DND-41 (cell line): Measurements from ENCODE around the gene UTF1.

ENCODE experiments used
- ATAC-seq: fragments of 200-7000 bp; cut with Tn5 transposase; 3 replicates; pipeline ENCODE4 v1.9.1; 2021; ENCODE audit warnings: low read depth; ENCODE audit not compliant: insufficient read depth
- DNase-seq: peaks from one replicate; pipeline ENCODE4 v3.0.0-alpha.2; 2020
- H2AFZ ChIP-seq: 2 replicates; pipeline ENCODE4 v1.6.0; 2012; ENCODE audit warnings: low read depth, low read length
- H3K27ac ChIP-seq: 2 replicates; pipeline ENCODE4 v1.5.1; 2012; ENCODE audit warnings: low read length, inconsistent platforms
- H3K27me3 ChIP-seq: fragments of 200-600 bp; sonication (generic); 2 replicates; pipeline ENCODE4 v1.6.0; 2012; ENCODE audit warnings: low read length, mild to moderate bottlenecking, inconsistent platforms; ENCODE audit not compliant: insufficient read depth, poor library complexity
- H3K36me3 ChIP-seq: 2 replicates; pipeline ENCODE4 v1.5.1; 2012; ENCODE audit warnings: low read length, inconsistent platforms; ENCODE audit not compliant: insufficient read depth
- H3K4me1 ChIP-seq: 2 replicates; pipeline ENCODE4 v1.5.1; 2012; ENCODE audit warnings: mild to moderate bottlenecking, low read length; ENCODE audit not compliant: insufficient read depth
- H3K4me2 ChIP-seq: 2 replicates; pipeline ENCODE4 v1.6.0; 2012; ENCODE audit warnings: mild to moderate bottlenecking, moderate library complexity, low read length, inconsistent platforms; ENCODE audit not compliant: insufficient read depth
- H3K4me3 ChIP-seq, 2 experiments: fragments of 200-600 bp in 1 of 2; shearing (Covaris generic) in 1 of 2; 2 replicates each; pipeline ENCODE4 v1.5.1; 2012 to 2016; ENCODE audit warnings: inconsistent platforms in 2 of 2, low read length in 2 of 2, mild to moderate bottlenecking in 2 of 2, low read depth in 1 of 2, moderate library complexity in 1 of 2
- H3K79me2 ChIP-seq: 2 replicates; pipeline ENCODE4 v1.6.0; 2012; ENCODE audit warnings: low read length, inconsistent platforms; ENCODE audit not compliant: insufficient read depth
- H3K9ac ChIP-seq: 2 replicates; pipeline ENCODE4 v1.6.0; 2012; ENCODE audit warnings: low read depth, mild to moderate bottlenecking, inconsistent platforms, low read length, moderate library complexity
- H3K9me3 ChIP-seq: 2 replicates; pipeline ENCODE4 v1.5.1; 2012; ENCODE audit warnings: low read length, moderate library complexity, mild to moderate bottlenecking, inconsistent platforms; ENCODE audit not compliant: insufficient read depth, severe bottlenecking
- H4K20me1 ChIP-seq: 2 replicates; pipeline ENCODE4 v1.6.0; 2012; ENCODE audit warnings: low read length; ENCODE audit not compliant: insufficient read depth
- CTCF ChIP-seq: IDR thresholded peaks from 2 replicates; pipeline ENCODE4 v1.5.1; 2012; ENCODE audit warnings: borderline replicate concordance, low read length, moderate library complexity, mild to moderate bottlenecking; ENCODE audit not compliant: poor library complexity, severe bottlenecking; ENCODE audit errors: extremely low read depth
- EZH2 ChIP-seq: IDR thresholded peaks from 3 replicates; pipeline ENCODE4 v1.6.1; 2012; ENCODE audit warnings: borderline replicate concordance, low read depth, mild to moderate bottlenecking, moderate library complexity, low read length, inconsistent platforms; ENCODE audit not compliant: severe bottlenecking

Gene UTF1

GRCh38 chr10:133195096-133195495 lies 34.9 kb upstream of the UTF1 start:
- Histone ChIP-seq H3K27ac (no peak overlapping the region), H3K4me1 (no peaks in the 10 kb centered on the region), H3K4me3 (no peak overlapping the region), H3K4me2 (no peak overlapping the region), H3K9ac (no peak overlapping the region), H3K27me3 (peaks cover 3% of the 10 kb centered on the region), H3K9me3 (no peaks in the 10 kb centered on the region), H4K20me1 (no peaks in the 10 kb centered on the region; the same call in 1 of the 2 replicates), H3K79me2 (no peaks in the 10 kb centered on the region), H2AFZ (no peak overlapping the region), H3K36me3 (no peaks in the 10 kb centered on the region)
- no peak for DNase-seq
- TF ChIP-seq EZH2 (no peak), CTCF (no peak)
- ATAC-seq: no peak

GRCh38 chr10:133195611-133196010 lies 34.4 kb upstream of the UTF1 start:
- H3K4me3 ChIP-seq: no peak overlapping the region
- no peaks in the 10 kb centered on the region for H3K79me2 ChIP-seq
- H3K4me1 ChIP-seq: no peaks in the 10 kb centered on the region
- H4K20me1 ChIP-seq: no peaks in the 10 kb centered on the region; the same call in 1 of the 2 replicates
- H3K9ac ChIP-seq: no peak overlapping the region
- no peak overlapping the region for H3K27ac ChIP-seq
- no peak overlapping the region for H3K4me2 ChIP-seq
- DNase-seq (no peak), ATAC-seq (no peak)
- TF ChIP-seq CTCF (no peak), EZH2 (no peak)
- H3K27me3 ChIP-seq: peaks cover 3% of the 10 kb centered on the region
- H3K36me3 ChIP-seq: no peaks in the 10 kb centered on the region
- no peaks in the 10 kb centered on the region for H3K9me3 ChIP-seq
- no peak overlapping the region for H2AFZ ChIP-seq

GRCh38 chr10:133196221-133196915 lies 33.6 kb upstream of the UTF1 start:
- Histone ChIP-seq H4K20me1 (no peaks in the 10 kb centered on the region; the same call in 1 of the 2 replicates), H3K4me3 (no peak overlapping the region), H3K9ac (no peak overlapping the region), H3K27ac (no peak overlapping the region), H2AFZ (no peak overlapping the region), H3K27me3 (peaks cover 3% of the 10 kb centered on the region), H3K9me3 (no peaks in the 10 kb centered on the region), H3K79me2 (no peaks in the 10 kb centered on the region), H3K4me1 (no peaks in the 10 kb centered on the region), H3K36me3 (no peaks in the 10 kb centered on the region), H3K4me2 (no peak overlapping the region)
- ATAC-seq (no peak), DNase-seq (no peak)
- TF ChIP-seq EZH2 (no peak), CTCF (no peak)
